Hepatocyte (in vitro differentiated cells): ENCODE results near the gene SLC66A1. TPM values are rescaled to one million over a fixed set of nuclear protein-coding genes. Genes with fewer than 3 reads are reported as not detected.

Experiments
- DNase-seq: peaks from one replicate; pipeline ENCODE4 v3.0.0-alpha.2; 2016; ENCODE audit warnings: low spot score
- H2AFZ ChIP-seq: fragments of 200-600 bp; sonication (generic); 2 replicates; pipeline ENCODE4 v1.6.0; 2016; ENCODE audit warnings: antibody characterized with exemption, mild to moderate bottlenecking
- H3K27ac ChIP-seq: fragments of 200-600 bp; sonication (generic); 2 replicates; pipeline ENCODE4 v1.5.1; 2016; ENCODE audit warnings: mild to moderate bottlenecking
- H3K27me3 ChIP-seq: fragments of 200-600 bp; sonication (generic); 2 replicates; pipeline ENCODE4 v1.6.1; 2016
- H3K36me3 ChIP-seq: fragments of 200-600 bp; sonication (generic); replicated peaks from 2 replicates; pipeline ENCODE4 v1.5.1; 2016; ENCODE audit warnings: low read depth; ENCODE audit not compliant: insufficient read depth
- H3K4me1 ChIP-seq: fragments of 200-600 bp; sonication (generic); 2 replicates; pipeline ENCODE4 v1.5.1; 2016; ENCODE audit warnings: mild to moderate bottlenecking, moderate library complexity; ENCODE audit not compliant: insufficient read depth
- H3K4me2 ChIP-seq: fragments of 200-600 bp; sonication (generic); 2 replicates; pipeline ENCODE4 v1.6.0; 2016
- H3K4me3 ChIP-seq: fragments of 200-600 bp; sonication (generic); 2 replicates; pipeline ENCODE4 v1.5.1; 2016; ENCODE audit warnings: mild to moderate bottlenecking
- H3K79me2 ChIP-seq: fragments of 200-600 bp; sonication (generic); 2 replicates; pipeline ENCODE4 v1.6.0; 2017; ENCODE audit warnings: mild to moderate bottlenecking
- H3K9me2 ChIP-seq: fragments of 200-600 bp; sonication (generic); replicated peaks from 2 replicates; pipeline ENCODE4 v1.6.0; 2017; ENCODE audit warnings: mild to moderate bottlenecking; ENCODE audit not compliant: insufficient read depth
- H3K9me3 ChIP-seq: fragments of 200-600 bp; sonication (generic); 2 replicates; pipeline ENCODE4 v1.5.1; 2016; ENCODE audit warnings: low read depth, mild to moderate bottlenecking
- H4K20me1 ChIP-seq: fragments of 200-600 bp; sonication (generic); 2 replicates; pipeline ENCODE4 v1.6.0; 2016; ENCODE audit warnings: mild to moderate bottlenecking; ENCODE audit not compliant: insufficient read depth, poor library complexity, severe bottlenecking
- CTCF ChIP-seq: fragments of 200-600 bp; sonication (generic); IDR thresholded peaks from 2 replicates; pipeline ENCODE4 v1.5.1; 2016; ENCODE audit warnings: antibody characterized with exemption, mild to moderate bottlenecking; ENCODE audit not compliant: poor library complexity
- EZH2 ChIP-seq: fragments of 200-600 bp; sonication (generic); IDR thresholded peaks from 2 replicates; pipeline ENCODE4 v1.6.1; 2016; ENCODE audit warnings: antibody characterized with exemption, mild to moderate bottlenecking, borderline replicate concordance
- EZH2phosphoT487 ChIP-seq: fragments of 200-600 bp; sonication (generic); IDR thresholded peaks from one replicate; pipeline ENCODE4 v1.6.1; 2018; ENCODE audit warnings: antibody characterized with exemption, mild to moderate bottlenecking, low read depth, moderate library complexity; ENCODE audit not compliant: unreplicated experiment, severe bottlenecking
- WGBS: methylation state at CpG from one replicate; pipeline ENCODE4 v1.1.6; 2016; ENCODE audit warnings: low lambda C conversion rate; ENCODE audit errors: missing lambda C conversion rate; 5-methylcytosine and 5-hydroxymethylcytosine counted together
- polyA plus RNA-seq: library from polyadenylated mRNA; unstranded; fragments of >200 nt; fragmentation: Nextera tagmentation; extraction: Ambion mirVana; gene quantifications from 2 replicates; pipeline ENCODE4 v1.2.1, GENCODE V29; 2016
- small RNA-seq: library from RNA; depleted of rRNA; stranded (forward); fragments of <200 nt; gene quantifications from one replicate; pipeline ENCODE3, GENCODE V24; 2014
- total RNA-seq: library from RNA; depleted of rRNA; stranded (reverse); fragments of >200 nt; gene quantifications from 2 replicates; pipeline ENCODE4 v1.2.3, GENCODE V29; 2014

Gene SLC66A1
- total and polyA plus RNA-seq, 2 experiments from 2014 or later = 28.2 to 39.6 TPM

- no peaks in the 10 kb centered on the region for H3K4me1 ChIP-seq
- WGBS = 91% methylated on average over 6 of the region's 6 CpGs
- TF ChIP-seq EZH2 (no peak), EZH2phosphoT487 (no peak), CTCF (no peak)
- no peak overlapping the region for H3K27ac ChIP-seq
- H2AFZ ChIP-seq = no peak overlapping the region
- H3K4me2 ChIP-seq = no peak overlapping the region
- DNase-seq = no peak
- H3K9me2 ChIP-seq = no peaks in the 10 kb centered on the region
- H3K27me3 ChIP-seq = no peaks in the 10 kb centered on the region
- no peaks in the 10 kb centered on the region for H4K20me1 ChIP-seq
- H3K36me3 ChIP-seq = no peaks in the 10 kb centered on the region
- H3K79me2 ChIP-seq = peaks cover 3% of the 10 kb centered on the region
- H3K4me3 ChIP-seq = no peak overlapping the region
- no peaks in the 10 kb centered on the region for H3K9me3 ChIP-seq
These were observed 63.7 kb downstream of the SLC66A1 start for GRCh38 chr1:19375631-19376400.

GRCh38 chr1:19376428-19377372 is 64.6 kb downstream of the SLC66A1 start:
- Histone ChIP-seq H3K27me3 (no peaks in the 10 kb centered on the region), H4K20me1 (no peaks in the 10 kb centered on the region), H3K4me2 (no peak overlapping the region), H3K9me2 (no peaks in the 10 kb centered on the region), H3K4me3 (no peak overlapping the region), H3K27ac (peak overlapping the region; percentile 11), H3K9me3 (no peaks in the 10 kb centered on the region), H3K36me3 (no peaks in the 10 kb centered on the region), H2AFZ (no peak overlapping the region), H3K79me2 (peaks cover 3% of the 10 kb centered on the region), H3K4me1 (no peaks in the 10 kb centered on the region)
- DNase-seq = no peak
- 94% methylated on average over 7 of the region's 7 CpGs for WGBS
- TF ChIP-seq EZH2 (no peak), CTCF (no peak), EZH2phosphoT487 (no peak)

- no peaks in the 10 kb centered on the region for H3K4me1 ChIP-seq
- no peaks in the 10 kb centered on the region for H4K20me1 ChIP-seq
- no peak overlapping the region for H3K4me3 ChIP-seq
- H3K27ac ChIP-seq = peak overlapping the region; percentile 11
- H2AFZ ChIP-seq = no peak overlapping the region
- 95% methylated on average over 17 of the region's 17 CpGs for WGBS
- TF ChIP-seq EZH2 = no peak
- no peak for TF ChIP-seq EZH2phosphoT487
- no peak for TF ChIP-seq CTCF
- H3K27me3 ChIP-seq = no peaks in the 10 kb centered on the region
- DNase-seq = no peak
- peaks cover 6% of the 10 kb centered on the region for H3K79me2 ChIP-seq
- no peak overlapping the region for H3K4me2 ChIP-seq
- H3K9me2 ChIP-seq = no peaks in the 10 kb centered on the region
- H3K9me3 ChIP-seq = no peaks in the 10 kb centered on the region
- no peaks in the 10 kb centered on the region for H3K36me3 ChIP-seq
These were observed 65.9 kb downstream of the SLC66A1 start for GRCh38 chr1:19377812-19378718.

Small RNA genes lying within 50 kb of the gene (small RNA-seq; reads per million reads assigned to genes)
- gene RNU6-1099P = not detected

Other genes starting within 250 kb of the SLC66A1 start
- 138 and 175 TPM in 2 replicates for gene UBR4, start 102.1 kb upstream of the SLC66A1 start, total RNA-seq
- 140 and 166 TPM in 2 replicates for gene UBR4, start 102.1 kb upstream of the SLC66A1 start, polyA plus RNA-seq
- gene EMC1, start 60.8 kb upstream of the SLC66A1 start, total RNA-seq = 33.0 and 35.8 TPM in 2 replicates
- gene EMC1, start 60.8 kb upstream of the SLC66A1 start, polyA plus RNA-seq = 28.6 and 33.2 TPM in 2 replicates
- 19.7 and 20.8 TPM in 2 replicates for gene MRTO4, start 60.5 kb upstream of the SLC66A1 start, total RNA-seq
- gene MRTO4, start 60.5 kb upstream of the SLC66A1 start, polyA plus RNA-seq = 24.9 and 28.7 TPM in 2 replicates
- gene AKR7A3, start 23.6 kb upstream of the SLC66A1 start, total RNA-seq = 1.2 and 2.3 TPM in 2 replicates
- gene AKR7A3, start 23.6 kb upstream of the SLC66A1 start, polyA plus RNA-seq = 0.46 and 1.5 TPM in 2 replicates
- 81.5 and 118 TPM in 2 replicates for gene AKR7A2, start 182 bp upstream of the SLC66A1 start, total RNA-seq
- 108 and 109 TPM in 2 replicates for gene AKR7A2, start 182 bp upstream of the SLC66A1 start, polyA plus RNA-seq
- gene CAPZB, start 173.2 kb downstream of the SLC66A1 start, total RNA-seq = 139 and 165 TPM in 2 replicates
- 260 and 261 TPM in 2 replicates for gene CAPZB, start 173.2 kb downstream of the SLC66A1 start, polyA plus RNA-seq